DMS153 (cell line): ENCODE data around the gene MAST4.
"Not testable (repeated sequence)": the region's sequence is repeated elsewhere in the genome, so short reads cannot be mapped to it uniquely, and the experiment has no call there.

ENCODE experiments used
- DNase-seq: peaks from one replicate; lab custom pipeline; 2025; lab: John Stamatoyannopoulos, UW

The MAST4 gene

DNA sequence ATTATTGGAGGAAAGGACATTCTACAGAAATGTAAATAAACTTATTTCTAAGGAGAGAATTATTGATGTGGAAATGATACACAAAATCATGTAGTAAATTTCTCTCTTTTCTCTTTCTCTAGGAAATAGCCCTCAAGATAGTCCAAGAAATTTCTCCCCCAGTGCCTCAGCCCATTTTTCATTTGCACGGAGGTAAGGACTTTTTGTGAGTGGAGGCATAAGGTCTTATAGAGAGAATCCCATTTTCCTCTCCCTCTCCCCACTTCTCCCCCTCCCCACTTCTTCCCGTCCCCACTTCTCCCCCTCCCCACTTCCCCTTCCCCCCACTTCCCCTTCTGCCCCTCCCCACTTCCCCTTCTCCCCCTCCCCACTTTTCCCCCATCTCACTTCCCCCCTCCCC, 493.8 kb downstream of the MAST4 start:
- no peak for DNase-seq

DNA sequence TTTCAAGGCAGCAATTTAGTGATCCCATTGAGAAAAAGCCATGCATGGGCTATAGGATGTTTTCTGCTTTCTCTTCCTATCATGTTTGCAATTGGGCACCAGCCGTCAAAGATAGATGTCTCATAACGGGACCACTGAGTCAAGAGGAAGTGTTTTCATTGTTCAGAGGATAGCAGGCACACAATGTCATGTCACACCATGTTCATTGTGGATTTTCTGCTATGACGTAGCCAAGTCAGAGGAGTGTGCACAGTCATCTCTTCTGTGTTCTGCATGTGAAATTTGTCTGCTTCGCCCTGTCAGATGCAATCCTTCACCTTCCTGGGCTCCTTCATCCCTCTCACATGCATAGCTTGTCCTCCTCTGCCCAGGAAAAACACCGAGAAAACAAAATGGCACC, 494.4 kb downstream of the MAST4 start:
- DNase-seq, result no peak

DNA sequence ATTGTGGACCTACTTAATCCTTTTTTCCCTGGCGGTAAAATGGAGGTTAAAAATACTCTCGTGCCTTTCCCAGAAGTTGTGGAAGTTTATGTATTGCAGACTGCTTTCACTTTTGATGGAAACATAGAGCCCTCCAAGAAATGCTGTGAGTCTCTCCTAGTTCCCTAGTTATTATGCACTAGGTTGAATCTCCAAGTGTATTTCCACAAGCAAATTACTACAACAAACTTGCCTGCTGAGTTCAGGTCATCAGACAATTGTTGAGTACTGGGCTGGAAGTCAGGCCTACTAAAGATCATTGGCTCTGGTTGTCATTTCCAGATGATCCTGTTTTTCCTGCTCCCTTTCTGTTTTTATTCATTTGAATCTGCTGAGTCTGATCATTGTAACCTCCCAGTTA, 496.3 kb downstream of the MAST4 start:
- no peak for DNase-seq

DNA sequence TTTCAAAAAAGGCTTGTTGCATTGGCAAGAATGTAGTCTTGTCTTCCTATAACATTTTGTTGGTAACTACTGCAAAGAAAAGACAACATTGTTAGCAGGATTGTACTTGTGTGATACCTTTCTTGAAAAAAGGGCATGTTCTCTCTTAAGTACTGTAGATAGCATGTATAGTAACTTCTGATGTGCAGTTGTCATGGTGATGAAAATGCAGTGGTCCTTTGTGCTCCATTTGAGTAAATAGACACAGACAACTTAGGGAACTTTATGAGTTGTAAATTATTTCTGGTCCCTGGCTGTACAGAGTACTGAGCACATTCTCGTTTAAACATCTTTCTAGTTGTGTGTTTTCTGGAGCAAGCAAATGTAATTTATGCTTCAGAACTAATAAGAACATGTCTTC, 497.1 kb downstream of the MAST4 start:
- DNase-seq, result no peak

DNA sequence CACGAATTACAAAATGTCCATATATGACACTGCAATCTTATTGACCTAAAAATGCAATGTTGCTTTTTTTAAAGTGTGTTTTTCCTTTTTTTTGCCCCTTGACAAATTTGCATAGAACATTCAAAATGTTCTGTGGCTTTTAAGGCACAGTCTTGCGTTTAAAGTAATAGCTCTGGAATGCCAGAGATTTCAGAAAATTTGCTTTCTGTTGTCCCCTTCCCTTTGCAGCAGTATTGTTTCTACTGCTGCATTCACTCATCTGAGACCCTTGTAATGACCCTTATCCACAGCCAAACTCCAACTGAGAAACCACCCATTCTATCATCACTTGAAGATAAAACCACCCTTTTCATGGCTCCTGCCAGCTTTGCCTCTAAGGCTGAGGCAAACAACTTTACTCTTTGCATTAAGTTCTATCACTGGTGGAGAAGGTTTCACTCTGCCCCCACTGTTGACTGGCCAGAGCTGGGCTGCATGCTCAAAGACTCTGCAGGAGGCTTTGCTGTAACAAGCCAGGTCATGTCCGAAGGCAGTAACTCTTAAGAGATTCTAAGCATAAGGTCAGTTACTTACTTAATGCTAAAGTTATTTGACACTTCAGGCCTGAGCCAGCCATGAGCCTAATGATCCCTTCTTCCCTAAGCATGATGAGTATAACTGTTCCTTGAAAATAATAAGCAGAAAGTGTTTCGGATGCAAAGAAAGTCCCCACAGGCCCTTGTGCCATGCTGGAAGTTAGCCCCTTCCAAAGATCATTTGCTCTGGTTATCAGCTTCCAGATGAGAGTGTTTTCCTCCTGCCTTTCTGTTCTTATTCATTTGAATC, 498.5 kb downstream of the MAST4 start:
- no peak for DNase-seq

DNA sequence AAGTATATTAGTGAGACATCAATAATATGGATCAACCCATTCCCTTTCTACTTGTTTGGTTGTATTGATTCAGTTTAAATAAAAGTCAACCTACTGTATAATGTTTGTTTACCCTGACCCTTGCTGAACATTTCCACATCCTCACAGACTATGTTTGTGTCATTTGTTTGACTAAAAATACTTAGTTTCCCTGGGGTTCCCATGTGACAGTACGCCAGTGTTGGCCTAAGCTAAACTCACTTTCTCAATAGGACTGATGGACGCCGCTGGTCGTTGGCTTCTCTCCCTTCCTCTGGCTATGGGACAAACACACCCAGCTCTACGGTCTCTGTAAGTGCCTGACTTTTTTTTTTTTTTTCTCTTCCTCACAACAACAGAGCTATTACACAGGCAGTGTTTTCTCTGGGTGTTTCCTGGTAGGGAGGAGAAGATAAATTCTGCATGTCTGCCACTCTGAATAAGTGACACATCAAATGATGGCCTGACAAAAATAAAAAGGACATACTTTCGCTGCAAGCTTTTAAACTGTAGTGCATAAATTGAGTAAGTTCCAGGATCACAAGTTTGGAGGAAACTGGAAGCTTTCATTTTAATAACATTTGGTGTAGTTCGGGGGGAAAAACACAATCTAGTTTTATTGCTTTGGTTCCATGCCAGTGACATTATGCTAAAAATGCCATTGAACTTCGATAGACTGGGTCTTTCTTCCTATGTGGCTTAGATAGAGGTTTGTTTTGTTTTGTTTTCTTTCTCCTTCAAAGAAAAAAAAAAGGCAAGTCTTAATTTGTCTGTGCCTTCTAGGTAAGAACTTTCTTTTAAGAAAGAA, 499.4 kb downstream of the MAST4 start:
- peak; percentile 74 for DNase-seq

DNA sequence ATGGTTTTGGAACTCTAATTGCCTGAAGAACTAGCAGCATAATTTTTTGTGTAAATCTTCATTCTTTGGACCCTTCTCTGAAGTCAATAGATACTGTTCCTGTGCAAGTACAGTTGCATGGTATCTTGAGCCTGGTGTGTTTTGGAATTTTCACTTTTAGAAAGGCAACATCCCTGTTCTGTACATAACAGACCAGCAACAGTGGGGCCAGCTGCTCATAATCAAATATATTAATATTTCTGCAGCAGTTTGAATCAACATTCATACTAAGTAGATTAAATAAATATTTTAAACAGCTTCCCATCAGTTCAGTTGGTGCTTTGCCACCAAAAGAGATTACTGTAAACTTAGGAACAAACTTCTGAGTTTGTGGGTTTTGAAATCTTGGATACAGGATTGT, 502.5 kb downstream of the MAST4 start:
- no peak for DNase-seq

DNA sequence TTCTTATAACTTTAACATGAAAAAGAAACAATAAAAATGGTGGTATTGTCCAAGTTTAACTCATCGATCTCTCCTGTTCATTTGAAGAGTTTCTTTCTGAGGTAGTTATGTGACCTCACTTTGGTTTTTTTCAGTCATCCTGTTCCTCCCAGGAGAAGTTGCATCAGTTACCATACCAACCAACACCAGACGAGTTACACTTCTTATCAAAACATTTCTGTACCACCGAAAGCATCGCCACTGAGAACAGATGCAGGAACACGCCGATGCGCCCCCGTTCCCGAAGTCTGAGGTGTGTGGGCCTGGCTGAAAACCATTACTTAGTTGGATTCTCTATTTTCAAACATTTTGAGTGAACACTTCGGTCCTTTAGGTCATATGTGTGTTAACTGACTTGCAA, 504.1 kb downstream of the MAST4 start:
- DNase-seq, result no peak

DNA sequence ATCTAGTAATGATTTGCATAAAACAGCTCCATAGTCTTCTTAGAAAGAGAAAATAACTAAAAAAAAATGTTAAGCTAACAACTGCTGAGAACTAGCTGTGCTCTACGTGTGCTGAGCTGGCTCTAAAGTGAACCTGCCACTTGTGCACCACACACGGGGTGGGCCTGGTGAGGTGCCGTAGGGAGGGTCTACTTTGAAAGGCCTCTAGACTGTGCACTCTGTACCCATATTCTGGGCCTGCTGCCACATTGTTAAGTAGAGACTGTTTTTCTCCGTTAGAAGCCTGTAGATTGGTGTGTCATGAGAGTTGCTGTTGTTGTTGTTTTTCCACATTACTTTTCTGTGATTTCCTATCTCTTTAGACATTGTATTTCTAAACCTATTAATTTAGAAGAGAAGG, 506.5 kb downstream of the MAST4 start:
- DNase-seq, result no peak

DNA sequence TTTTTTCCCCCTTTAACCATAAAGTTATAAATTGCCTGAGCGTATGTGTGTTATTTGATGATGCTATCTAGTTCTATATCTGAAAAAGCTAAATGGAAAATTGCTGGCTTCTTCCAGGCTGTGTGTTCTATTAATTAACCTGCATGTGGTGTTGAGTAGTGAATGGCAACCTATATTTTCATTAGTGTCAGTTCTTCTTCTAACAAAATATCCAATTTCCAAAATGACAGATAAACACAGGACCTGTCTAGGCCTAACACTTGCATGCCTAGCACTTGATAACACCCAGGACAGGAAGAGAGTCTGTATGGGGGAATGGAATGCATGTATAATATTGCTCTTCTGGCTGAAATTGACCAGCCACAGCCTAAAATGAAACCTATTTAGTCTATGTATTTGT, 508.7 kb downstream of the MAST4 start:
- no peak for DNase-seq

DNA sequence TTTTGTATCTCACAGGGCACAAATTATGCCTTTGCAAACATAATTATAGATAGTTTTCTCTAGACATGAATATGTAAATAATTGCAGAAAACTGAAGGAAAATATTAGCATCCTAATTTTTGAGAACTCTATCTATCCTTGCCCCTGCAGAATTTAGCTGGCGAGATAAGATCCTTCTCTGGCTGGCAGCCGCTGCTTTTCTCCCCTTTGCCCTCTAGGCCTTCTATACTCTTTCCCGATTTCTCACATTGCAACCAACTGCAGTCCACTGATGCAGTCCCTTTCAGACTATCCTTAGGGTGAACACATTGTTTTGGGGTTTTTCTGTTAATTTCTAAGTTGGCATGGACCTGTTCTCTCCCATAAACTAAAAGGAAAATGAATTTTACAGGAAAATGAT, 509.1 kb downstream of the MAST4 start:
- no peak for DNase-seq

DNA sequence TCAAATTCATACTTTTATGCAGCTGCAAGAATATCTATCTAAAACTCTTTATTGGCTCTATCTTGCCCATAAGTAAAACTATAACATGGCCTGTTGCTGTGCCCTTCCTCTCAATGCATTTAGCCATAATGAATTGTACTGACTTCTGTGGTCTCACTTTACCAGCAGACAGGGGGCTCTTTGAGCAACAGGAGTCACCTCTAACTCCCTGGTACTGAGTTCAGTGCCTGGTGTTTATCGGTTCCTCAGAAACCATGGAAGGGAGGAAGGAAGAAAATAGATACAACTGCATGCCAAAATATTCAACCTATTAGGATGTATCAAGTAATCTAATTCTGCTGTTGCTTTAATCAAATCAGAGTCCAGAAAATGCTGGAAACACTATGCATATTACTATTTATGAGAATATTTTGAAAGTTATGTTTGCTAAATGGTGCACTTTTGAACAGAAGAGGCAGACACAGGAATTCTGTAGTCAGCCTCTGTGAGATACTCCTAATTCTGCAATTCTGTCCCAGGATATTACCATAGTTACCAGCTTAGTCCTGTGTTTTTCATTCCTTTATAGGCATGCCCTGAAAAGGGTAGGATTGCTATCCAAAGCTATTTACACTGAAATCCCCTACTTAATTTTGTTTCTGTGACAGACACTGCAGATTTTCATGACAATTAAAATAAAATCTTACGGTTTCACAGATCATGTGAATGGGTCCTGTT, 510.6 kb downstream of the MAST4 start:
- DNase-seq, result no peak

DNA sequence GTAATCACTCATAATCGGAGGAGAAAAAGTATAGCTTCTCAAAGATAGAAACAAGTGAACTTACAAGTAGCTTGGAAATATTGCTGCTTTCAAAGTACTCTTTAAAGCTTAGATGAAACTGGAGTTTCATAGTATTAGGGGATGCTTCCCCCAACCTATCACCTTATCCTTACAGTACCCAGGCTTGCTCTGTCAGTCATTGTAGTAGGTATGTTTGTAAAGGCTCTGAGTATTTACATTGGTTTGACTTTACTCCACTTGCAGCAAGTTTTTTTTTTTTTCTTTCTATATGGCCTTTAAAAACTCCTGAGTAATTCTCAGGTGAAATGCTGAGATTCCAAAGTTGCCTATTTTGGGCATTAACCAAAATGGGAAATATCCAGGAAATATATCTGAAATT, 515.6 kb downstream of the MAST4 start:
- no peak for DNase-seq

DNA sequence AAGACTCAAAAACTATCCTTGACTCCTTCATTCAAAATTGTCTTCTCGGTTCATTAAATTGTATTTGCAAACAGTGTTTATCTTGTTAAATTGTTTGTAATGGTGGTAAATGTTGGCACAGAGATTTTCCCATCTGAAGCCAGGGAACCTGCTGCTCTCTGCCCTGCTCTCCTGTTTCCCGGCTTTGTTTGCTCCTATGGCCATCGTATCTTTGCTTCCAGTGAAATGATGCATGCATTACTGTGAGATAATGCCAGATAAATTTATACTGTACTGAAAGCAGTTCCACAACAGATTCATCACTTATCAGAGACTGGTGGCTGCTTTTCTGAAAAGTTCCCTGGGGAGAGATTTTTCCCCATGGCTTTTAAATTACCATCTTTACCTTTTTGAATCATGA, 519.1 kb downstream of the MAST4 start:
- peak; percentile 4 for DNase-seq

DNA sequence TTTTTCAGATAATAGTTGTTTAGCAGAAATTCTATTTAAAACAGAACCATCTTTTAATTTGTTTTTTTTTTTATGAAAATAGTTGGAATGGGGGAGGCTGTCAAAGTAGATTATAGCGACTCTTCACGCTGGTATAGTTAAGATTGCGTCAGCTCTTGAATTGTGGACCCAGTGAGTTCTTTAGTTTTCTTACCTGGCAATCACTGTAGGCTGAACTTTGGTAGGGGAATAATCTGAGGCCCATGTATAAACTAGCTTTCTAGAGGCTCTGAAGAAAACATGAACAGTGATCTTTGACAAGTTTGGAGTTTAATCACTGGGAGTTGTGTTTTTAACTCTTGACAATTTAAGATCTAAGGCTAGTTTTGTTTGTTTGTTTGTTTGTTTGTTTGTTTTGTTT, 519.6 kb downstream of the MAST4 start:
- DNase-seq, result no peak

DNA sequence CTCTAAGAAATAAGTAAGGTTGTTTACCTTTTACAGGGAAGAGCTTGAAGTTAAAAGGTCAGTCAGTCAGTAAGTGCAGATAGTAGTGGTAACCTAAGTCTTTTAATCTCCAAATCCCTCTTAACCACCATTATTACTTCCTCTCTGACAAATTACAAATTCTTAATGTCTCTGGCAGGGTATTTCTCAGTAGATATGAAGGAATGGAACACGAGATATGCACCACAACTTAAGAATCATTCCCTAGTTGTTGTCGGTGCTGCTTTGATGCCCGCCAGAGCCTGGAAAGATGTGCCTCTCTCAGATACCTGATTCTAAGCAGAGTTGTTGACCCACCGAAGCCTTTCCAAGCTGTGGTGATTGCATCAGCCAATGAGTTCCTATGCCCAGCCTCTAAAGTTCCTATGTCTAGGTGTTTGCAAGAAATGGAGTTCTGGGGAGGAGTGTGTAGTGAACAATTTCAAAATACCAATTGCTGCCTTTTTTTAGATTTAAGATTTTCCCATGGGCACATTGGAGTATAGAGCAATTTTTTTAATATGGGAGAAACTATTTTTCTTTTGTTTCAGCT, 521.9 kb downstream of the MAST4 start:
- DNase-seq, result no peak

DNA sequence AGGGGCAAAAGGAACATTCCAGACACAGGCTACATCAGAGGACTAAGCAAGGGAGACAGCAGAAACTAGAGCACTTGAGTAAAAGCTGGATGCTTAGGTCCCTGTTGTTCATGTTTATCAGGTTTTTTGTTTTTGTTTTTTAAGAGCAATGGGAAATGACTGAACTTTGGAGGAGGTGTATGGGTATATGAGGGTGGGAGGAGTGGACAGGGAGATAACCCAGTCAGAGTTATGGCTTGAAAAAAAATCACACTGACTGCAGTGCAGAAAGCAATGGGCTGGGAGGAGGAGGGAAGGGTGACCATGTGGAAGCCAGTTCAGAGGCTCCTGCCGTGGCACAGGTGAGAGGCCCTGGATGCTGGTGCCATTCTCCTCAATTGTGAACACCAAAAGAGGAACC, 522.8 kb downstream of the MAST4 start:
- DNase-seq, result no peak

DNA sequence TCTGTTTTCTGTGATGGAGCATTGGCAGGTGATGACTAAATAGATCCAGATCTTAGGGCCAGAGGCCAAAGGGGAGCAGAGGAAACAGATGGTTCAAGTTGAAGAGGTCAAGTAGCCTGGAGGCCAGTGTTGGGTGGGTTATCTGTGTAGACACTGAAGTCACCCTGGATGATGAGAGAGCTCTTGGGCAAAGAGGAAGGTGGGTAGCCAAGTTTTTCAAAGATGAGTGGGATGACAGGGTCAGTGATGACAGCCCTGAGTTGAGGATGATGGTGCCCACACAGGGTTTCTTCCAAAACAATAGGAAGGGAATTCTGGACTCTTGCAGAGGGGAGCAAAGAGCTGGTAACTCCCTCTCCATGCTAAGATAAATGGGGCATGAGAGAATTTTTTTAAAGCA, 523.8 kb downstream of the MAST4 start:
- DNase-seq, result no peak

DNA sequence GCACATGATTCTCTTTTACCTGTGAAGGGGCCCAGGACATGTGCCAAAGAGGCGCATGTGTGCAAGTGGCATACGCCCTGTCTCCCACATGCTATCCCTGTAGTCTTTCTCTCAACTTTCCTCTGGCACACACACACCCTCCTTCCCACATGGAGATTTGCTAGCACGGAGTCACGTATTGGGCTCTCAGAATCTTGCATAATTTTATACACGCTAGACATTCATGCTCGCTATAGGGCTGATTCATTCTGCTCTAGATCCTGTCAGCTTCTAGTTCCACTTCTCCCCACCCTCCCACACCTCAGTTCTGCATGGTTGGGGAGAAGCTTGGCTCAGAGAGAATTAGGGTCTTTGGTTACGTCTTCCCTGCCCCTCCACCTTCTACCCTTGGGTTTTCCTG, 527.6 kb downstream of the MAST4 start:
- no peak for DNase-seq

DNA sequence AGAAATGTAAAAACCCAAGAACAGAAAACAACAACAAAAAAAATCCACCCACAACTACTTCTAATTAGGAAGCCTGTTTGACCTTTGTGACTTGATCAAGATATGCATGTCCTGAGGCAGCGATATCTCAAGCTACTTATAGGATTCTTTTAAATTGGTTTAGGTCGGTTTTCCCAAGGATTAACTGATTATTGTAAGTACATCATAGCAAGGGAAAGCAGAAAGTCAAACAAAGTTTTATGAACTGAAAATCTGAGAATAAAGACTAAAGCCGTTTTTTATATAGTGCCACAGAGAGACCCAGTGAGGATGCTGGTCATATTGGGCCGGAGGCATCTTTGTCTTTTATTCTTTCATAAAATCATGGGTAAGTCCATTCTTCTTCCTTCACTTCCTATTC, 528.4 kb downstream of the MAST4 start:
- no peak for DNase-seq

DNA sequence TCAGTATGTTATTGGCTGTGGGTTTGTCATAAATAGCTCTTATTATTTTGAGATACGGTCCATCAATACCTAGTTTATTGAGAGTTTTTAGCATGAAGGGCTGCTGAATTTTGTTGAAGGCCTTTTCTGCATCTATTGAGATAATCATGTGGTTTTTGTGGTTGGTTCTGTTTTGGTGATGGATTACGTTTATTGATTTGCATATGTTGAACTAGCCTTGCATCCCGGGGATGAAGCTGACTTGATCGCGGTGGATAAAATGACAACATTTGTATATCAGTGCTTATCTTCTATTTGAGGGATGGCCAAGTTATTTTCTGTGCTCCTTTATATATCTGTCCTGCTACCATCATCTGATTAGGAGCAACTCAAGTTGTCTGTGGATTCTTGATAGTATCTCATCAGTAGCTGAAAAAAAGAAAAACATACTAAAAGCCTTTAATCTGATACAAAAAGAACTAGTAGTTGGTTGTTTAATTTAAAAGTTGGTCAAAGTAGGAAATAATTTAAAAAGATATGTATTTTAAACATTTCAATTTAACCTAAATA, 531.2 kb downstream of the MAST4 start:
- DNase-seq, result not testable (repeated sequence)

DNA sequence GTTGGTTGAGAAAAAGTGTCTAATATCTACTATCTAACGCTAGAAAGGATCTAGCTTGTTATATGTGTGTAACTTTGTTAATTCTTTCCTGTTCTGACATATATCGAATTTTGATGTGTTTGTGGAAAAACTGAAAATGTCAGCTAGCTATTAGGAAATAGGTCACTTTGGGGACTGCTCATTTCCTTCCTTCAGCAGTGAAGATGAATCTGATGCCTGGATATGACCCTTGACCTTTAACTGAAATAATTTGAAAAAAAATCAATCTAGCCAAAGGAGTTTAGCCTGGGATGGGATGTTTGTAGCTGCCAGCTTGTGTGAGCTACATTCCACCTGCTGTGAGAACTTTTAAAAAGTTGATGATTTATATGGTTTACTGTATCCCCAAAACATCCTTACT, 533.6 kb downstream of the MAST4 start:
- no peak for DNase-seq
